T-helper 17 cell (primary cell): Measurements from ENCODE around the gene CCDC137. TPM values are rescaled to one million over a fixed set of nuclear protein-coding genes. Genes with fewer than 3 reads are reported as not detected.

Experiments
- total RNA-seq, 4 donors: library from RNA in 2 of 4; stranded (reverse) in 2 of 4; gene quantifications; one replicate each; pipeline ENCODE4 v1.2.3 and lab custom pipeline; 2022 to 2026

The CCDC137 gene
- total RNA-seq, 2 donors from 2014 or later: 15.0 to 18.4 TPM

Other genes with a start within 250 kb of the CCDC137 start
- 1,000 to 10,000 TPM; 1,202 to 1,502 TPM for gene ACTG1, start 153.9 kb upstream of the CCDC137 start, total RNA-seq
- gene FSCN2, start 138.4 kb upstream of the CCDC137 start, total RNA-seq: under 1 TPM; 0.65 to 0.72 TPM
- gene FAAP100, start 114.4 kb upstream of the CCDC137 start, total RNA-seq: 10 to 100 TPM; 25.2 to 30.6 TPM
- gene NPLOC4, start 29.6 kb upstream of the CCDC137 start, total RNA-seq: 10 to 100 TPM; 76.0 to 84.1 TPM
- under 1 TPM in 1 of 2 donors, not detected in 1; 0.15 TPM for gene TSPAN10, start 29.5 kb upstream of the CCDC137 start, total RNA-seq
- 1 to 10 TPM in 1 of 2 donors, under 1 TPM in 1; 0.50 to 2.2 TPM for gene PDE6G, start 10.2 kb upstream of the CCDC137 start, total RNA-seq
- 10 to 100 TPM; 32.8 to 34.4 TPM for gene OXLD1, start 132 bp upstream of the CCDC137 start, total RNA-seq
- gene ARL16, start 17.1 kb downstream of the CCDC137 start, total RNA-seq: 10 to 100 TPM; 10.5 to 34.0 TPM
- 100 to 1,000 TPM; 111 to 121 TPM for gene HGS, start 17.3 kb downstream of the CCDC137 start, total RNA-seq
- gene MRPL12, start 36.6 kb downstream of the CCDC137 start, total RNA-seq: 10 to 100 TPM; 21.4 to 21.8 TPM
- gene SLC25A10, start 45.5 kb downstream of the CCDC137 start, total RNA-seq: 1 to 10 TPM; 3.4 TPM
- not detected for gene GCGR, start 137.4 kb downstream of the CCDC137 start, total RNA-seq
- gene MCRIP1, start 166.6 kb downstream of the CCDC137 start, total RNA-seq: 10 to 100 TPM; 50.3 to 51.9 TPM
- gene PPP1R27, start 168.3 kb downstream of the CCDC137 start, total RNA-seq: not detected
- 100 to 1,000 TPM; 281 to 320 TPM for gene P4HB, start 193.8 kb downstream of the CCDC137 start, total RNA-seq
- gene ARHGDIA, start 204.6 kb downstream of the CCDC137 start, total RNA-seq: 100 to 1,000 TPM; 564 to 643 TPM
- gene ALYREF, start 224.8 kb downstream of the CCDC137 start, total RNA-seq: 10 to 100 TPM; 79.9 to 88.8 TPM
- gene ANAPC11, start 225.0 kb downstream of the CCDC137 start, total RNA-seq: 10 to 100 TPM; 32.8 to 36.2 TPM
- not detected for gene NPB, start 235.5 kb downstream of the CCDC137 start, total RNA-seq
- gene PCYT2, start 244.7 kb downstream of the CCDC137 start, total RNA-seq: 10 to 100 TPM; 21.6 to 26.0 TPM